Fibroblast of skin of back (primary cell): ENCODE measurements around the gene VSX1.

Source experiments
- DNase-seq: peaks from one replicate; pipeline ENCODE4 v3.0.0-alpha.2; 2013

VSX1 gene

DNA sequence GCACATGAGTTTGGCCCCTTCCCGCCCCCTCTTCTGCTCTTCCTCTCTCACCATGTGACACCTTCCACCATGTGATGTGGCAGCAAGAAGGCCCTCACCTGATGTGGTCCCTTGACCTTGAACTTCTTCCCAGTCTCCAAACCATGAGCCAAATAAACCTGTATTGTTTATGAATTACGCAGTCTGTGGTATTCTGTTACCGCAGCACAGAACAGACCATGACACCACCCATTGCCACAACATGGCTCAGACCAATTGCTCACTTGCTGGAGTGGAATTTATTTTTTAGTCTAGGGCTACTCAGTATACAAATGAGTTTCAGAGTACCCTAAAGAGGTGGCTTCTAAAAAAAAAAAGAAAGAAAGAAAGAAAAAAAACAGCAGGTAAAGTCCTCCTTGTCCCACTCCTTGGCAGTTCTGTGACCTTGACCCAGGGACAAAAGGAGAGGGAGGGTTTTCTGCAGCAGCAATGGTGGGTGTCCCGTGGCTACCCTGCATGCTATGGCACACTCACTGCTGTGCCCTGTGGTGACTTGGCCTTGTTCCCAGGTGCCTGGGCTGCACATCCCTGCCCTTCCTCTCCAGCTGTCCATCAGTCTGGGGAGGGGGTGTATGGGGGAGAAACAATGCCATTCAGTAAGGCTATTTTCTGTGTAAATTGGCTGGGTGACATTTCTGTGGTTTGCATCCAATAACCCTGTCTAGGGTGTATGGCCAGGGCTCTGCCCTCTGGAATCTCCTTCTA, 5.4 kb upstream of the VSX1 start:
- DNase-seq, result no peak

- no peak for DNase-seq
Observed at GRCh38 chr20:25085756-25086495, 4.0 kb upstream of the VSX1 start.

GRCh38 chr20:25084626-25085187, 2.8 kb upstream of the VSX1 start:
- no peak for DNase-seq

GRCh38 chr20:25083773-25084625, 2.1 kb upstream of the VSX1 start:
- DNase-seq, result no peak

GRCh38 chr20:25083141-25083772, 1.3 kb upstream of the VSX1 start:
- no peak for DNase-seq

DNA sequence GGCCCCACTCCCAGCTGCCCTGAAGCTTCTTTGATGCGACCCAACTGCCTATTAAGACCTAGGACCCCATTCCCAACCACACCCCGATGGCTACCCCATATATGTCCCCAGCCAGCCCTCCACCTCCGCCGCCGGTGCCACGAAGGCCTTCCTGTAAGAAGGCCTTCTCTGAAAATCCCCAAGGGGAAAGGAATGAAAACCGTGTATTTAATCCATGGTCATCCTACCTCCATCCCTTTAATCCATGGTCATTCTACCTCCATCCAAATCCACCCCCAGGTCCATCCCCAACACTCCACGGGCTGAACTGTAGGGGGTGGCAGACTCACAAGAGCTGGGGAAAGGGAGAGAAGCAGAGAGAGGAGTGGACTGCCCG, 545 bp upstream of the VSX1 start:
- no peak for DNase-seq

GRCh38 chr20:25081065-25081729, 744 bp downstream of the VSX1 start:
- DNase-seq, result peak; percentile 27

GRCh38 chr20:25079171-25079570, 2.8 kb downstream of the VSX1 start:
- DNase-seq, result no peak

DNA sequence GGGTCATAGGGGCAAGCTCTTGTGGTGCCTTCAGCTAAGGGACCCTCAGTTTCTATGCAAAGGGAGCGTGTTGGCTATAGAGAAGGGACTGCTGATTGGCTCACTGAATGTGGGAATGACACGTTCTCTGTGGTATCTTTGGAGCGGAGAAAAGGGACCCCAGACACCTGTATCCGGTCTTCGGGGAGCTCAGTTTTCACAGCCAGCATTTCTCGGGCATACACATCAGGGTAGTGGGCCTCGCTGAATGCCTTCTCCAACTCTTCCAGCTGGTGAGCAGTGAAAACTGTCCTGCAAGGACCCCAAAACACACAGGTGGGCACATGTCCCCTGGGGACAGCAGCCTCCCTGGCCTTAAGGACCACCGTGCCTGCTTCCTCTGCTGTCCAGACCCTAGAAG, 3.3 kb downstream of the VSX1 start:
- DNase-seq, result no peak

- DNase-seq, result no peak
Observed at GRCh38 chr20:25077610-25078169, 4.3 kb downstream of the VSX1 start.

- DNase-seq, result no peak
Observed at GRCh38 chr20:25076731-25077609, 5.0 kb downstream of the VSX1 start.

DNA sequence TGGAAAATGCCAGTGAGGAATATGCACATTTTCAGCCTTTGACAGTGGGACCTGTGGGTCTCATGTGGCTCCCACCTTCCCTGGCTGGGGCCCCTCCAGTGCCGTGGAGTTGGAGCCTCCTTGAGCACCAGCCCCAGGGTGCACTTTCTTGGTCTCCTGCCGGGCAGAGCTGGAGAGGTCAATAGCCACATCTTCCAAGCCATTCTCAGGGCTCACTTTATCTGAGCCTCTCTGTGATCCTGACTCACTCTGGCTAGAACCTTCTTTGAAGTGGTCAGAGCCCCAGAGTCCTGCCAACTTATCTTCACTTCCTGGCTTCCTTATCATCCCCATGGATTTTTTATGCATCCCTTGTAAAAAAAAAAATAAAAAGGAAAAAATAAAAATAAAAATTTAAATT, 5.7 kb downstream of the VSX1 start:
- DNase-seq, result no peak

DNA sequence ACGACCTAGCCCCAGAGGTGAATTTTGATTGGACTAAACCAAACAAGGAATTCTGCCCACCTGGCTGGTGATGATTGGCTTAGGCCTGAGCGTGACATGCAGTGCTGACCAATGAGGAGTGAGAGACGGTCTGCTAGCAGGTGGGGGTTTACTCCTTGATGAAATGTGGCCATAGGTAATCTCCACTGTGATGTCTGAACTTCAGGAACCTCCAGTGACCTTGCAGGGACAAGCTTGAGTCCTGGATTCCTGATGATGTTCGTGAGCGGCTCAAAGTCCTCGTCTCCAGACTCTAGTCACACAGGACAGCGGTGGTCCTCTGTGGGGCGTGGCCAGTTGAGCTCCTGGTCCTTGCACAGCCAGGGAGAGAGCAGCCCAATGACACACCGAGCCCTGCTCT, 8.4 kb downstream of the VSX1 start:
- no peak for DNase-seq

- no peak for DNase-seq
Observed at GRCh38 chr20:25072226-25072811, 9.6 kb downstream of the VSX1 start.

- DNase-seq, result no peak
Observed at GRCh38 chr20:25071734-25072133, 10.2 kb downstream of the VSX1 start.

DNA sequence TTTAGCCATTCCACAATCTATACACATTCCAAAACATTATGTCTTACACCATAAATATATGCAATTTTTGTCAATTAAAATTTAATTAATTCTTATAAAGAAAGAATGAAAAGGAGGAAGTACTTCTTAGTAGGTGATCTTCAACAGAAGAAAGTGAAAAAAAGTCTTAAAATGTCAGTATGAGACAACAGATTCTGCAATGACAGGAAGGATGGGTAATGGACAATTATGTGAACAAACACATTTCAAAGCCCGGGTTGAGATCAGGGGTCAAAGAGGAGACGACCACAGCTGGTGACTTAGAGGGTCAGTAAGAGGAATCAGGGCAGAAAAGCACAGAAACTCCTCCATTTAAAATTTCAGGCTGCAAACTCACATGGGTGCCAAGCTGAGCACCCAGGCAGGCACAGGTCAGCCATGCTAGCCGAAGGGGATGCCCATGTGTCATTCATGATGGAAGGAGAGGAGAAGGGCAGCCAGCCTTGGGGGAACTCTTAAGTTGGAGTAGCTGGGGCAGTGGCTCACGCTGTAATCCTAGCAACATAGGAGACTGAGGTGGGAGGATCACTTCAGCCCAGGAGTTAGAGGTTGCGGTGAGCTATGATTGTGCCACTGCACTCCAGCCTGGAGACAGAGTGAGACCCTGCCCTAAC, 11.0 kb downstream of the VSX1 start:
- DNase-seq, result no peak

DNA sequence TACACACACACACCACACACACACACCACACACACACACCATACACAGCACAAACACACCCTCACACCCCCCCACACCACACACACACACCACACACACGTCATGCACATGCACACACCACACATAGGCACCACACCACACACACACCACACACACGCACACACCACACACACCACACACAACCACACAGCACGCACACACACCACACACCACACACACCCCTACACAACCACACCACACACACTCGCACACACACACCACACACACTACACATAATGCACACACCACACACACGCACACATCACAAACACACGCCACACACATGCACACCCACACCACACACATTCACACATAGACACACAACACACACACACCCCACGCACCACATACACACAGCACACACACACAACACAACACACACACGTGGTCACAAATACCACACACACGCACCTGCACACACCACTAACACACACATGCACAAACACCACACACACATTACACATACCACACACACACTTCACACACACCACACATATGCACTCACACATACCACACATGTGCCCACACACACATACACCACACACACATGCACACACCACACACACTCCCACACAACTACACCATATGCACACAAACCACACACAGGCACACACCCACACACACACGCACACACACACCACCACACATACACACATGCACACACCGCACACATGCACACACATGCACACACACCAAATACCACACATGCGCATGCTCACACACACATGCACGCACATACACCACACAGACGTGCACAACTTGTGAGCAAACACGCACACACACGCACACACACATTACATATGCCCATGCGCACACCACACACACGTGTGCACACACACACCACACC, 14.6 kb downstream of the VSX1 start:
- no peak for DNase-seq

- no peak for DNase-seq
Observed at GRCh38 chr20:25066386-25066785, 15.6 kb downstream of the VSX1 start.
